Hepatic stellate cell (primary cell): Measurements from ENCODE around the gene MRPL11.
A peak's percentile ranks its signal among the peaks of the same experiment; 100 is the strongest.

ENCODE experiments used
- DNase-seq: peaks from one replicate; pipeline ENCODE4 v3.0.0; 2011; ENCODE audit warnings: low spot score

Gene MRPL11

GRCh38 chr11:66438504-66439466 is at the start of gene MRPL11:
Gene MRPL11 (minus strand): TSS chr11:66438848. CDS start chr11:66438754, 94 bp downstream.
- peak; percentile 97 for DNase-seq

DNA sequence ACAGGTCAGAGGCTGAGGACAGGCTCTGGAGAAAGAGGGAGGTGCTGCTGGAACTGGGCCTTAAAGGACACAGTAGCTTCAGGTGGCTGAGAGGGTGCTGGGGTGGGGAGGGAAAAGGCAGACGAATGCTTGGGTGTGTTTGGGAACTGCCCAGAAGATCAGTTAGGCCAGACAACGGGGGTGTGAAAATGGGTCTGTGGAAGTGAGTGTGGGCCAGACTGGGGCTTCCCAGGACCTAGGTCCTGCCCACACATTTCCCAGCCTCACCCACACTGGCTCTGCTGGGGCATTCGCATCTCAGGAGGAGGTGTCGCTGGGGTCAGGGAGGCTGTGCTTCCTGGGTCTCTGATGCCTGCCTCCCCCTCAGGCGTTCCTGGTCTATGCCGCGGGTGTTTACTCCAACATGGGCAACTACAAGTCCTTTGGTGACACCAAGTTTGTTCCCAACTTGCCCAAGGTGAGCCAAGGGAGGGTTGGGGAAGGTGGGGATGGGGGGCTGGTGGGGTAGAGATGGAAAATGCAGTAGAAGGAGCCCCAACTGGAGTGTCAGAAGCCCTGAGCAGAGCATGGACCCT is 46.2 kb upstream of the MRPL11 start:
- DNase-seq: no peak

DNA sequence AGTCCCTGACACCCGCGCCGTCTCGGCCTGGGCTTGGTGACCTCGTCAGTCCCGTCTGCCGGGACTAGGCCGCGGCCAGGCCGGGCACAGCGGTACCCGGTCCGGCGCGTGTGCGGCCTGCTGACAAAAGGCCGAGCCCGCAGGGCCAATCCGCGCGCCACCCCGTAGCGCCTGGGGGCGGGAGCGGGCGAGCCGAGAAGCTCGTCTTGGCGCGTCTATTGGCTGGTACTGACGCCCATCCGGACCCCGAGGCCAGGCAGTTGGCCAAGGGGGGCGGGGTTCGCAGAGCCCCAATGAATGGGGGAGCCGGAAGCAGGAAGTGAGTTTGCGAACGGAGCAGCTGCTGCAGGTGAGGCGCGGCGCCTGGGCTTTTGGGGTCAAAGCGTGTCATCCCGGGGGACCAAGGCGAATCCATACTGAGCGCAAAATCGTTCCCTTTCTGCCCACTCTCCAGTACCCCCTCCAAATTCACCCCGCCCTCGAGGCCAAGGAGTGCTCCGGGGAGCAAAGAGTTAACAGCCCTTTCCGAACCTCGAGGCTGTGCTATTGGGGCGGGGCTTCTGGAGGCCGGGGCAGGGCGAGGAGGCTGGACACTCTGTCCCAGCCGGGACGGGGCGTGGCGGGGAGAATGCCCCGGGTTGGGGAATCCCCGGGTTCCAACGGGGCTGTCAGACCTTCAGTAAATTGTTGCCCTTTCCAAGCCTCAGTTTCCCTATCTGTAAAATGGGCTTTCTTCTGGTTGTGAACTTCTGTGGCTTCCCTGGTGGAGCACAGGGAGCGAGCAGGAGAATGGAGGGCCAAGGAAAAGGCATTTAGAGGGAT is 41.7 kb upstream of the MRPL11 start, which contains the start of gene DPP3:
DPP3 (plus strand) TSS at position 318 of the 822 bp plus-strand sequence. CDS start 1,767 bp downstream, outside the sequence.
- peak; percentile 100 for DNase-seq

GRCh38 chr11:66479394-66480116 is 40.9 kb upstream of the MRPL11 start:
- peak; percentile 81 for DNase-seq

DNA sequence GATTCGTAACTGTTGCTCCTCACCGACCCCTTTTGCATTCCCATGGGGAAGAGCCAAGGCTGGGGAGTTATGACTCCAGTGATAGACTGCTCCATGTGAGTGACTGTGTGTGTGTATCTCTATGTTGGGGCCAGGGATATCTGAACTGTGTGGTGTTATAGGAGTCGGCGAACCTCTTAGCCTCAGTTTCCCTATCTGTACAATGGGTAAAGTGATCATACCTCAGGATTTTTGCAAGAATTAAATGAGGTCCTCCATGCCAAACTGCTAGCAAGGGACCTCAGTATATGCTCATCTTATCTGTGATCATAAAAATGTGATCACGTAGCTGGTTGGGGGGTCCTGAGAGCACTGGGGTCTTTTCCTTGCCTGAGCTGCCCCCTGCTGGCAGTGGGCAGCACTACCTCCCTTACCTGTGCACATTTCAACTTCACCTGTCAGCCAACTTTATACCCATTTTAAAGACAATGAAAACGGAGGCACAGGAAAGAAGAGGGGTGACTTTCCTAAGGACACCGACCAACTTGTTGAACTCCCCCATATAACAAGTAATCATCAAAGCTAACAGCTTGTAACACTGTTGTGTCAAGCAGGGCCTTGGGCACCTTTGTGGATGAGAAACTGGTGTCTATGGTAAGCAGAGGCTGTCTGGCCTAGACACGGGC is 40.2 kb upstream of the MRPL11 start:
- DNase-seq: no peak

GRCh38 chr11:66477263-66478201 is 38.9 kb upstream of the MRPL11 start:
- no peak for DNase-seq

DNA sequence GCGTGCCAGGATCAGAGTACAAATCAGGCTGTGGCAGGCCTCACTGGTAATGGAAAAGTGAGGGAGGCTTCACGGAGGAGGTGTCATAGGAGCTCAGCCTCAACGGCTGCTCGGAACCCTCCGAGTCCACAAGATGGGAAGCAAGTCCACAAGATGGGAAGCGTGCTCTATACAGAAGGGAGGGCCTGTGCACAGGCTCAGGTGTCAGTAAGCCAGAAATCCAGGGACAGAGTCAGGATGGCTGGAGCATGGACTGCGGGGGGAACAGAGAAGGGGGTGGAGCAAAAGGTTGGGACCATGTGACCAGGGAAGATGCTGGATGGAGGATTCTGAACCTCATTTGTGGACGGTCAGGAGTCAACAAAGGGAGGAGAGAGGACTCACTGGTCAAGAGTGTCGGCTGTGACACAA is 38.2 kb upstream of the MRPL11 start:
- no peak for DNase-seq

- DNase-seq: no peak
These were observed 37.7 kb upstream of the MRPL11 start for GRCh38 chr11:66476173-66476840.

DNA sequence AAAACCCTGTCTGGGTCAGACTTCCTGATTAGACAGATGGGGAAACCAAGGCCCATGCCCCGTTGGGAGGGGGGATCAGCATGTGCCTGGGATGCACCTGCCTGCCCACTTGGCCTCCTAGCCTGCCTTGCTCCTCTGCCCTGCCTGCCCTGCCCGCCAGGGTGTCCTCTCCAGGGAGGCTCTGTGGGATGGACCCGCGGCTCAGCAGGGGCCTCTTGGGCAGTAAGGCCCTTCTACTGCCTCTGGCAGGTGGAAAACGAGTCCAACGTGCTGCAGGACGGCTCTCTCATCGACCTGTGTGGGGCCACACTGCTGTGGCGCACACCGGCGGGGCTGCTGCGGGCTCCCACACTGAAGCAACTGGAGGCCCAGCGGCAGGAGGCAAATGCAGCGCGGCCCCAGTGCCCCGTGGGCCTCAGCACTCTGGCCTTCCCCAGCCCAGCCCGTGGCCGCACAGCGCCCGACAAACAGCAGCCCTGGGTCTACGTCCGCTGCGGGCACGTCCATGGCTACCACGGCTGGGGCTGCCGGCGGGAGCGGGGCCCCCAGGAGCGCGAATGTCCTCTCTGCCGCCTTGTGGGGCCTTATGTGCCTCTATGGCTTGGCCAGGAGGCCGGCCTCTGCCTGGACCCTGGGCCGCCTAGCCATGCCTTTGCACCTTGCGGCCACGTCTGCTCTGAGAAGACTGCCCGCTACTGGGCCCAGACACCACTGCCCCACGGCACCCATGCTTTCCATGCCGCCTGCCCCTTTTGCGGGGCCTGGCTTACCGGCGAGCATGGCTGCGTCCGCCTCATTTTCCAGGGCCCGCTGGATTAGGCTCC is 36.9 kb upstream of the MRPL11 start:
- DNase-seq: no peak

DNA sequence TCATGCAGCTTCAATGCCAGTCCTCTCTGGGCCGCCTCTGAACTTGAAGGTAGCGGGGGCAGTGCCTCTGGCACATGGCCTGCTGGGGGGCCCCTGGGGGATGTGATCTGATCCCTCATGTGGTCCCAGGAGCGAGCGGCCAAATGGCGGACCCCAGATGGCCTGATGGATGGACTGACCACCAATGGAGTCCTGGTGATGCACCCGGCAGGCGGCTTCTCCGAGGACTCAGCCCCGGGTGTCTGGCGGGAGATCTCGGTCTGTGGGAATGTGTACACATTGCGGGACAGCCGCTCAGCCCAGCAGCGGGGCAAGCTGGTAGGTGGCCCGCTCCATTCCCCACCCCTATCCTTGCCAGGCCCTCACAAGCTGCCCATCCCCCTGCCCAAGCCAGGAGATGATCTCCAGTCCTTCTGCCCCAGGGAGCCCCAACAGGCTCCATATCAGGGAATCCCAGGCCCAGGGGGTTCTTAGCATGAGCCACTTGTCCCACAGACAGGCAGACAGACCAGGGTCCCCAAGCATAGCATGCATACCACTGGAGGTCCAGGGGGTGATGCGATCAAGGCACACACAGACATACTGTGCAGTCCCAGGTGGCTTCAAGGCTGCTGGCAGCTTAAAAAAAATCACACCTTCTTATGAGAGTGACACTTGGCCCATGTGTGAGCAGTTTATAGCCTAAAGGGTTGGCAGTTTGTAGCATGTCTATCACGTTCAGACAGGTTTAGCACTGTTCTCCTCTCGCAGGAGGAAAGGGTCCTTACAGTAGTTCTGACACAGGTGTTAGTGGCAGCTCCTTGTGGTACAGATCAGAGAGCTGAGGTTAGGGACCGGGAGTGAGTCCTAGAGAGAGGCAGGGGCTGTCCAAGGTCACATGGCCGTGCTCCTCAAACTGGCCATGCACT is 35.2 kb upstream of the MRPL11 start:
- no peak for DNase-seq

DNA sequence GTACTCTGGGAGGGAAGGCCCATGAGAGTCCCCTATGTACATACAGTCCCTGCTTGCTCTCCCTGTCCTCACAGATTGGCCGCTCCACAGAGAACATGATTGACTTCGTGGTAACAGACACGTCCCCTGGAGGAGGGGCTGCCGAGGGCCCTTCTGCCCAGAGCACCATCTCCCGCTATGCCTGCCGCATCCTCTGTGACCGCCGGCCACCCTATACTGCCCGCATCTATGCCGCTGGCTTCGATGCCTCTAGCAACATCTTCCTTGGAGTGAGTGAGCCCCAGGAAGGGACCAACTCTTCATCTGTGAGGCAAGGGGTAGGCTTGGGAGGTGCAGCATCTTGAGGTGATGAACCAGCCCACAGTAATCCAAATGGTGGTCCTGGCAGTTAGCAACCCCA is 34.5 kb upstream of the MRPL11 start:
- no peak for DNase-seq

GRCh38 chr11:66472054-66472453 is 33.4 kb upstream of the MRPL11 start:
- no peak for DNase-seq

- DNase-seq: no peak
These were observed 32.5 kb upstream of the MRPL11 start for GRCh38 chr11:66471142-66471541.

DNA sequence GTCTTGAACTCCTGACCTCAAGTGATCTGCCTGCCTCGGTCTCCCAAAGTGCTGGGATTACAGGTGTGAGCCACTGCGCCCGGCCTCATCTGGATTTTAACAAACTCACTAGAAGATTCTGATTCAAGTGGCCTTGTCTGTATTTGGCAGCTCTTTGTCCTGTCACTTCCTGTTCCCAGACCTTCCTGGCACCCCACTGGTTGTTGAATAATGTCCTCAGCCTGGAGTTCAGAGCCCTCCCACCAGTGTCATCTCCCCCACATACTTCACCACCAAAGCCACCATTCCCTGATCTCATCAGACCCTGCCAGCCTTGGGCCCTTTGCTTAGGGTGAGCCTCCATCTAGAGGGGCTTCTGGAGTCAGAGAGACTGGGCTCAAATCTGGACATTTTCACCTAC is 31.4 kb upstream of the MRPL11 start:
- DNase-seq: no peak

- DNase-seq: no peak
These were observed 30.8 kb upstream of the MRPL11 start for GRCh38 chr11:66469441-66469840.

DNA sequence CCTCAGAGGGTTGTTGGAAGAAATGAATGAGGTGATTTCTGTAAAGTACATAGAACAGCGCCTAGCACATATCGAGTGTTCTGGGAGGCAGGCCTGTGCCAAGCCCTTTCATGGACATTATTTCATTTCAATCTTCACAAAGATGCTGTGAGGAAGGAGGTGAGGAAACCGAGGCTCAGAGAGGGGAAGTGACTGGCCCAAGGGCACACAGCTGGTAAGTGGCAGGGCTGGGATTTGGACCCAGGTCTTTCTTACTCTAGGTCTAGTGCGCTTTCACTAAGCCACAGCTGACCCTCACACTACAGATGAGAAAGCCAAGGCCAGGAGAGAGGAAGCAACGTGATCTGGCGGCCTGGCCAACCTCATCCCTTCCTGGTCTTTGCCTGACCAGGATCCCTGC is 30.0 kb upstream of the MRPL11 start:
- no peak for DNase-seq

- no peak for DNase-seq
These were observed 29.1 kb upstream of the MRPL11 start for GRCh38 chr11:66467756-66468155.
